HG02588 (cell line): ENCODE measurements around the gene B3GNT8.
"Not testable (repeated sequence)": the region's sequence is repeated elsewhere in the genome, so short reads cannot be mapped to it uniquely, and the experiment has no call there.

Experiments
- ATAC-seq: cut with Tn5 transposase; IDR thresholded peaks from one replicate; pipeline ENCODE4 v1.9.1; 2021; ENCODE audit warnings: mild to moderate bottlenecking, moderate library complexity; ENCODE audit not compliant: unreplicated experiment

B3GNT8 gene

DNA sequence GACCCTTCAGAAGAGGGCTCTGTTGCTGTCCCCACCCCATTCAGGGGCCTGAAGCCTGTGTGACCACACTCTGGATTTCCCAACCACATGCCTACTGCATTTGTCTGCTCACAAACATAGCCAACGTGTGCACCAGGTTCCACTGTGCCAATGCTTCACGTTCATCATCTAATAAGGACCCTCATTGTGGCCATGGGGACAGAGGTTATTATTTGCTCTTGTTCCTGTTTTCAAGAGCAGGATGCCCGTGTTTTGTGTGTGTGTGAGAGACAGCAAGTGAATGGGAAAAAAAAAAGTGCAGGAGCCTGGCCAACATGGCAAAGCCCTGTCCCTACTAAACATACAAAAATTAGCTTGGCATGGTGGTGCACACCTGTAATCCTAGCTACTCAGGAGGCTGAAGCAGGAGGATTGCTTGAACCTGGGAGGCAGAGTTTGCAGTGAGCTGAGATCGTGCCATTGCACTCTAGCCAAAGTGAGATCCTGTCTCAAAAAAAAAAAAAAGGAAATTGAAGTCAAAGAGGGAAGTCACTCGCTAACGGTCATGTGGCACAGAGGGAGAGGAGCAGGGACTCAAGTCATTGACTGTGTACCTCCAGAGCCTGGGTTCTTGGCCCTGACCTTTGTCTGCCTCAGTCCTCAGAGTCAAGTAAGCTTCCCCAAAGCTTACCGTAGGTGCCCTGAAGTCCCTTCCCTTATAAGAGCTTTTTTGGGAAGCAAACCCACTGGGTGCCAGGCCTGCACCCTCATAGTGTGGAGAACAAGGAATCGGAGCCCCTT lies 6.9 kb downstream of the B3GNT8 start:
- ATAC-seq = no peak

GRCh38 chr19:41416194-41416674 lies 10.9 kb downstream of the B3GNT8 start:
- ATAC-seq = no peak

DNA sequence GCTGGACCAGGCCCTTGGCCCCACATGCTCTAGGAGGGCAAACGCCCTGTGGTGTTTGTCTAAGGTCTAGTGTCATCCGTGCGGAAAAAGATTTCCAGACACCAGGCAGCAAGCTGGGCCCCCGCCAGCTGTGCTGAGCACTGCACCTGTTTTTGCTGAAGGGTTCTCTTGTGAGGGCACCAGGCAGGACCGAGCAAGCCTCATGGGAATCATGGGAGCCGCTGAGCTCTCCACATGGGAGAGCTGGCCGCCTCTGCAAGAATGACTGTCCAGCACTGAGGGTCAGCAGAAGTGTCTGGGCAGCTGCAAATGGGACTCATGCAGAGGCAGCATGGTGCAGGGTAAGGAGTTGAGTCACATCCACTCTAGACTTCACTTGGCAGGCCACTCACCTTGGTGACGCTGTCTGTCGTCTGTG lies 12.0 kb downstream of the B3GNT8 start:
- no peak for ATAC-seq

DNA sequence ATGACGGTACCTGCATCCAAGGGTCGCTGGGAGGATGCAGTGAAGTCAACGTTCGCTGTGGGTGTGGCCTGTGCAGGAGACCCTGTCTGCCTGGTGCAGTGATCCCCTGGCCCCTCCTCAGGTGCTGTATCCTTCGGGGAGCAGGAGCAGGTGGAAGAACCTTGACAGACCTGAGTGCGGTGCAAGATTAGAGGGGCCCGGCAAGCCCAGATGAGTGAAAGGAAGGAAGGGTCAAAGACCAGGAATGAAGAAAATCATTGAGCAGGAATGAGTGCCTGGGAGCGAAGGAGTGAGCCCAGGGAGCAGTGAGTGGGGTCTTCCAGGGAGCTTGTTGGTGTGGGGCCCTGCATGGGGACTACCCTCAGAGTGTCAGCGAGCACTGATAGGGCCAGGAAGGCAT lies 12.7 kb downstream of the B3GNT8 start:
- ATAC-seq = no peak

DNA sequence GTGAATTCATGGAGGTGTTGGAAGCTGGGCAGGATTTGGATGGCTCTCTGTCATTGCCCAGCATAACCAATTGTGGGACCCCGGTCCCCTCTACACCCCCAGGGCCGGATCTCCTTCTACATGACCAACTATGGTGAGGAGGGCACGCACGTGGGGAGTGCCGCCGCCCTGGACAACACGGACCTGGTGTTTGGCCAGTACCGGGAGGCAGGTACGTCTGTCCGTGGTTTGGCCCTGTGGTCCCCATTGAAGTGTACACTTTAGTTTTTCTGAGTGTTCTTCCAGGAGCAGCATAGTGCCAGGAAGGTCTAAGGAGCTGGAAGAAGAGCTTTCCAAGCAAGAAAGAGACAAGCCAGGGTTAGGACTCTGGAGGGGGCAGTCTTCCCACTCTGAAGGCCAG lies 13.2 kb downstream of the B3GNT8 start:
- ATAC-seq = no peak

DNA sequence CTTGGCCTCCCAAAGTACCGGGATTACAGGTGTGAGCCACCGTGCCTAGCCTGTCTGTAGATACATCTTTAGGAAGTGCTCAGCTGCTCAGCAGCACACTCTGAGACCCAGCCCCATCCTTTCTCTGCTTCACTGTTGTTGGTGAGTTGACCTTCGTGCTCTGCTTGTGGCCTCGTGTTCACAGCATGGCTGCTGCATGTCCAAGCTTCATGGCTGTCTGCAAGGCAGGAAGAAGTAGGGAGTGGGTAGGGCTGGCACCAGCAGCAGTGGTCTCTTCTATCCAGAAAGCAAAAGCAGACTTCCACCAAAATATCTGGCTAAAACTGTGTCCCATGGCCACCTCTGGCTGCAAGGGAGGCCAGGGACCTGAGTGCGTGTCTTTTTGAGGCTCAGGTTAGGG lies 14.2 kb downstream of the B3GNT8 start:
- ATAC-seq = no peak

DNA sequence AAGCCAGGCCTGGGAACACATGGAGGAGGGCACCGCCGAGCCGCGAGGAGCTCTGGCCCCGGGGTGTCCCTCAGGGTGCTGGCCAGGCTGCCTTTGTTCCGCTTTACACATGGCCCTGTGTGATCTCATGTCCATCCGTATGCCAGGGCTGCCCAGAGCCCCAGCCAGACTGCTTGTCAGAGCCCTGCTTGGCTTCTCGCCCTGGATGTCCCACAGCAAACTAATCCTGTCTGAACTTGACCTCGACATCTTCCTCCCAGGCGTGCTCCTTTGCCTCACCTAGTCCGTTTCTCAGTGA lies 15.3 kb downstream of the B3GNT8 start:
- no peak for ATAC-seq

DNA sequence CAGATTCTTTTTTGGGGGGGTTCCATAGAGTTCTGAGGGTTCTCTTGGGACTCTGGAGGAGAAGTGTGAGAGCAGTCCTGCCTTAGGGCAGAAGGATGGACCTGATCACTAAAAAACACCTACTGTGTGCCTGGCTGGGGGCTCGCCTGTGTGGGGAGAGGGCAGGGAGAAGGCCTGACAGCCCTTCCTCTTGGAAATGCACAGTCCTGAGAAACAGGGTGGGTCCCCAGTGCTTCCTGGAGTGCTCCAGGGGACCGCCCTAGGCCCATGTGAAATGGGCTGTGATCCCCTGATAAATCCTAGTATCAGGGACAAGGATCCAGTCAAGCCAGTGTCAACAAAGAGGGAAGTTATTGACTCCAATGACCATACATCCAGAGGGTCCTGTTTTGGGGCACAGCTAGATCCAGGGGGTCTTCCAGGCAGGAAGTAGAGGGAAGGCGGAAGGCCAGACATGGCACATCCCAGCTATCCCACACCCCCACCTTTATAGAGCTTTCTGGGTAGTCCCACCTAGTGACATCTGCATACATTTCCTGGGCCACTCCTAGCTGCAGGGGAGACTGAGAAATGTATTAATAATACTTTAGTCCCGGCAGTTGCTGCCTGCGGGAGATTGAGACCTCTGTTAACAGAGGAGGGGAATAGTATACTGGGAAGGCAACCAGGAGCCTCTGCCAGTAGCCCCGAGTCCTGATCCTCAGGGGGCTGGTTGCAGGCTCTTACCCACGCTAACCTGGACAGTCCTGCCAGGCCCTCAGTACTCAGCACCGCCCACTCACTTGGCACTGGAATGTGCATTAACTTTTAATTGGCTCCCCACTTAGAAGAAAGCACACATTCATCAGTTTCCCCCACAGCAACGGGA lies 15.8 kb downstream of the B3GNT8 start:
- ATAC-seq = no peak

GRCh38 chr19:41410336-41411054 lies 16.7 kb downstream of the B3GNT8 start:
- ATAC-seq = no peak

DNA sequence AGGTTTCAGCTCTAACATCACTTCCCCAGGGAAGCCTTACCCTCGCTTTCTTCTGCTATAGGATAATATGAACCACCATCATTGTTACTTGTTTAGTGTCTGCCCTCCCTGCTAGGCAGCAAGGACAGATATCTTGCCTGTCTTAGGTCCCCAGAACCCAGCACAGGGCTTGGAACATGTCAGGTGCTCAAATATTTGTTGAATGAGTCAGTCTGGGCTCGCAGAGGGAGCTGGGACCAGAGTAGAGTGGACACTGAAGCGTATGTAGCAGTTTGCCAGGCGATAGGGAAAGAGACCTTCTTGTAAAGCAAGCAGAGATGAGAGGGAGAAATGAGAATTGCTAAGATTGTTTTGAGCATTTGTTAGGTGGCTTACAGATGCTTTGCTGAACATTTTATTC lies 17.9 kb downstream of the B3GNT8 start:
- no peak for ATAC-seq

GRCh38 chr19:41408846-41409245 lies 18.3 kb downstream of the B3GNT8 start:
- ATAC-seq = not testable (repeated sequence)

GRCh38 chr19:41408256-41408655 lies 18.9 kb downstream of the B3GNT8 start:
- ATAC-seq = no peak

DNA sequence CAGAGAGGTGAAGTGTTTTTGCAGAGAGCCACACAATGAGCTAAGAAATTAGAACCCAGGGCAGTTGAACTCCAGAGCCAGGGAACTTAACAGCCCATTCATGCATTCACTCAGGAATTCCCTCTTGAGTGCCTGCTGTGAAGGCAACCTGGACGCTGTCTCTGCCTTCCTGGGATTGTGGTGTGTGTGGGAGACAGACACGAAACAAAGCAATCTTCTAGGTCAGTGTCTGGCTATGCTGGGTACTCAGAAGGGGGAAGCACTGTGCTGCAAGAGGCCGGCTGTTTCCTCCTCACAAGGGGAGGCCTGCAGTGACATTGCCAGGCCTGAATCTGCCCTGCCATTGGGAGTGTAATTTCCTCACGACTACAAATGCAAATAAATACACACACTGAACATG lies 19.9 kb downstream of the B3GNT8 start:
- ATAC-seq = no peak

DNA sequence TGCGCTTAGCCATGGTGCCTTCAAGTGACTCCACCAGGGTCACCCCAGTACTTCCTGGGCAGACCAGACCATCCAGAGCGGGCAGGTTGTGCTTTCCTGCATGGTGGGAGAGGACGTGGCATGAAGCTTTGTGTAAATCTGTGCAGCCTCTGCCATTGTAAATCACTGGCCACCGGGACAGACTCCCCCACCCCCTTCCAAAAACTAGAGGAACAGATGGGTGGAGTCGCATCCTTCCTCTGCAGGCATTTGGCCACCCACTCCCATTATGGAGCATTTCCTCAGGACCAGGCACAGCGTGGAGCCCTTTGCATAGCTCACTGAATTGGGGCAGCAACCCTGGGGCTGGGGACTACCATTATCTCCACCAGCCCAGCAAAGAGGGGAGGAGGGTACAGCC lies 21.4 kb downstream of the B3GNT8 start:
- no peak for ATAC-seq

- ATAC-seq = no peak
These were observed 23.8 kb downstream of the B3GNT8 start for GRCh38 chr19:41403181-41403970.

GRCh38 chr19:41402010-41402409 lies 25.2 kb downstream of the B3GNT8 start:
- ATAC-seq = no peak

GRCh38 chr19:41401483-41401882 lies 25.7 kb downstream of the B3GNT8 start:
- no peak for ATAC-seq

DNA sequence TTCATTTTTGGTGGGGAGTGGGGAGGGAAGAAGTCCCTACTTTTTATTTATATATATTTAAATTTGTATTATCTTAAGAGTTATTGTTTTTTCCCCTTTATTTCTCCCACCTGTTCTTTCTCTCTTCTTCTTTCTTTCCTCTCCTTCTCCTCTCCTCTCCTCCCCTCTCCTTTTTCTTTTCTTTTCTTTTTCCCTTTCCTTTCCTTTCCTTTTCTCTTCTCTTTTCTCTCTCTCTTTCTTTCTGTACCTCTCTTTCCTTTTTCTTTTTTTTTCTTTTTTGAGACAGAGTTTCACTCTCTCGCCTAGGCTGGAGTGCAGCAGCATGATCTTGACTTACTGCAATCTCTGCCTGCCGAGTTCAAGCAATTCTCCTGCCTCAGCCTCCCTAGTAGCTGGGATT lies 27.6 kb downstream of the B3GNT8 start:
- no peak for ATAC-seq

GRCh38 chr19:41399091-41399490 lies 28.1 kb downstream of the B3GNT8 start:
- ATAC-seq = no peak

- no peak for ATAC-seq
These were observed 28.6 kb downstream of the B3GNT8 start for GRCh38 chr19:41398598-41398997.

DNA sequence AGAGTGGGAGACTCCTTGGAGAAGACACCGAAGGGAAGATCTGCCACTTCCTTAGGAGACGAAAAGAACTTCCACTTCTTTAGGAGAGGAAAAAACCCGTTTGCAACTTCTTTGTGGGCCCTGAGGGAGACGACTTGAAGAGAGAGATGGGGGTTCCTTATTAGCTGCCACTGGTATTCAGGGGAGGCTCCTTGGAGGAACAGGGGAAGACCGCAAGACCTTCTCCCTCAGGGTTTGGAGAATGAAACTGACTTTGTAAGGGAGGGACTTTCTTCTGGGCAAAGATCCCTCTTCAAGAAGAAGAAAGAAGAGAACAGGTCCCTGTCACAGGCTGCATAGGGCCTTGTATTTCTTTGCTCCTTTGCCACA lies 29.1 kb downstream of the B3GNT8 start:
- ATAC-seq = no peak
